HG02870 (cell line): ENCODE results near the gene FBXL16.
"Not testable (repeated sequence)": the region's sequence is repeated elsewhere in the genome, so short reads cannot be mapped to it uniquely, and the experiment has no call there.

Experiments
- ATAC-seq: cut with Tn5 transposase; IDR thresholded peaks from one replicate; pipeline ENCODE4 v1.9.1; 2021; ENCODE audit warnings: mild to moderate bottlenecking, moderate library complexity; ENCODE audit not compliant: unreplicated experiment

The FBXL16 gene

GRCh38 chr16:694187-694862, 11.3 kb downstream of the FBXL16 start:
- no peak for ATAC-seq

DNA sequence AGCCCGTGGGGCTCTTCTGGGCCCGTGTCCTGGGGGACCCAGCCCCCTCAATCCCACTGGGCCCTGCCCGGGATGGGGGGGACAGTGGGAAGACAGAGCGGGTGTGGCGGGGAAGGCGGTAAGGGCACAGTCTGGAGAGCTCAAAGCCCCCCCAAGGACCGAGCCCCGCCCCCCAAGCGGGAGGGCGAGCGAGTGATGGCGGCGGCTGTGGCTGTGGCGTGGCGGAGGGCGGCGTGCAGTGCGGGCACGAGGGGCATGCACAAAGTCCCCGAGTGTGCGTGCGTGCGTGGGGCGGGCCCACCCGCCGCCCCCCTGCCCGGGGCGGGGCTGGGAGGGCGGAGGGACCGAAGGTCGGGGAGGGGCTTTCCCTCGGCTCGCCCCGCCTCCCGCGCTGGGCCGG, 11.8 kb downstream of the FBXL16 start:
- no peak for ATAC-seq

DNA sequence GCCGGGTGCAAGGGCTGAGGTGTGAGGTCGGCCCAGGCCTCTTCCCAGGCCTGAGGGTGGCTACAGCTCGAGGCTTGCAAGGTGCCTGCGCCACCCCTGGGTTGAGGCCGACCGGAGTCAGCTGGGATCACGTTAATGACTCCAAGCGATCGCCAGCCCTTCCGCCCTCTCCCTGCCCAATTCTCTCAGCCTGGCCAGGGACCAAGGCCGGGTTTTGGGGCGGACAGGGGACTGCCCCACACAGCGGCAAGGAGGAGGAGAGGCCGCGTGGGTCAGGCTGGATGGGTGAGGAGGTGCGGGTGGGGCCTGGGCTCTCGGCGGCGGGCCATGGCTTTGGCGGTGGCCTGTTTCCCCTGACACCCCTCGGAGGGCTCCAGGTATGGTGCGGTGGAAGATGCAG, 12.2 kb downstream of the FBXL16 start:
- no peak for ATAC-seq

DNA sequence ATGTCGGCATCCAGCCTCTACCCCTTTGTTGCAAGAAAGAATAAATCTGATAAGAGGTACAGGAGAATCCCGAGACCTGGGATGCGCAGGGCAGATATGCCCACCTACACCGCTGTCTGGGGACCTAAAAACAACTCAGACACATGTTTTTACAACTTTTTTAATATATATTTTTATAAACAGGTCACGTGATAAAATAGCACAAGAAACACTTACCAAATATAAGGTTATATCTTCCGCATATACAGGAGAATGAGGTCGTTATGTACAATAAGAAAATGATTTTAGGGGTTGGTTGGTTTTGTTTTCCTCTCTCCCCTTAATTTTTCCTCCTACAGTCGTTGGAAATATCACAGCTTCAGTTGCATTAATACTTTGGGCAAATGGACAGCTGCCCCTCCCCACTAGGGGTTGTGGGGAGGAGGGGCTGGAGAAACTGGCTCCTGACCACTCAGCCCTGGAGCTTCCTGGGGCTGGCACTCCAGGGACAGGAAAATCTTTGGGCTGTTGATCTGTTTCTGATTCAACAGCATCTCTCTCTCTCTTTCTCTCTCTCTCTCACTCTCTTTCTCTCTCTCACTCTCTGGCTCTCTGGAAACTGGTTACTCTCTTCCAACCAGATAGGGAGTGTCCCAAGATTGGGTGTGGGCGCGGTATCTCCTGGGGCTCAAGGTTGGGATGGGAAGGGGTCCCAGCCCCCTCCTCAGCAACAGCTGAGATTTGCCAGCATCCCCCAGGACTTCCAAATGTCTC, 13.1 kb downstream of the FBXL16 start:
- ATAC-seq: no peak

- ATAC-seq: not testable (repeated sequence)
Observed at GRCh38 chr16:691242-691641, 14.4 kb downstream of the FBXL16 start.

GRCh38 chr16:689175-689897, 16.3 kb downstream of the FBXL16 start:
- no peak for ATAC-seq

- ATAC-seq: no peak
Observed at GRCh38 chr16:687499-687898, 18.1 kb downstream of the FBXL16 start.

DNA sequence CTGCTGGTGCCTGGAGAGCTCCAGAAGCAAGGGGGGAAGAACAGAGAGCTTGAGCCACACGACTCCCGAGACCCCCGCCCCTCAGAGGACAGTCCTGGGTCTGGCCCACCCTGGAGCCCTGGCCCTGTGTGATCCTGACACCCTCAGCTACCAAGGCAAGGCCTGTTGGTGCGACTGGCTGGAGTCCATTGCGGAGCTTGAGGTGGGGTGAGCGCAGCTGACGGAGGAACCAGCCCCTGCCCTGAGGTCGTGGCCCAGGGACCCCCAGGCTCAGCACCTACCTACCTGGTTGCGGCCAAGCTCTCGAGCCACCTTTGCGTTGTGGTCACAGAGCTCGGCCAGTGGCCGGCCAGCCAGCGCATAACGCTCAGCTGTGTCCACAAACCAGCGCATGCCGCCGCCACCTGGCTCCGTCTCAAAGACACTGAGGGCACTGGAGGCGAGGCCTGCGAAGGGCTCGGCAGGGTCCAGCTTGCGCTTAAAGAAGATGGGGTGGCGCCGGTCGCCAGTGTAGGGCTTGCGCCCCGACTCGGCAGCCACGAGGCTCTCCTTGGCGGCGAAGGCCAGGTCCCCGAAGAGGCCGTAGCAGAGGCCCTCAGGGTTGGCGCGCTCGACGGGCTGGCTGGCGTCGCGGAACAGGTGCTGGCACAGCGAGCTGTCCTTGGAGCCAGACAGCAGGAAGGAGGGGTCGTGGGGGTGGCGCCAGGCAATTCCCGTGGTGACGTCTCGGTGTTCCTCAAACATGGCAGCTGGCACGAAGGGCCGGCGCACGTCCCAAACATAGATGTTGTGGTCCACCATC, 18.9 kb downstream of the FBXL16 start:
- ATAC-seq: no peak

DNA sequence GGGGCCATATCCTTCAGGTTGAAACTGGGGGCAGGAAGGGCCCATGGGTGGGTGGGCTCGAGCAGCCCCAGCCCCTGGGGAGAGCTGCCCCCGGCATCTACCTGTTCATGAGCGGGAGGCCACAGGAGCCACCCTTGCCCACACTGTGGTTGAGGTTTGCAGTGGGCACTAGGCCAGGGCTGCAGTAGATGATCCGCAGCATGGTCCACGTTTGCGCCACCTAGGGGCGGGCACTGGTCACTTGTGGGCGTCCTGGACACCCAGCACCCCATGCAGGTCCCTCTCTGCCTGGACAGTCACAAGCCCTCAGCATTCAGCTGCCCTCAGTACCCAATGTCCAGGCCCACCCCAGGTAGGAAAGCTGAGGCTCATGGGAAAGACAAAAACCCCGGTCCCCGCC, 19.6 kb downstream of the FBXL16 start:
- ATAC-seq: no peak

DNA sequence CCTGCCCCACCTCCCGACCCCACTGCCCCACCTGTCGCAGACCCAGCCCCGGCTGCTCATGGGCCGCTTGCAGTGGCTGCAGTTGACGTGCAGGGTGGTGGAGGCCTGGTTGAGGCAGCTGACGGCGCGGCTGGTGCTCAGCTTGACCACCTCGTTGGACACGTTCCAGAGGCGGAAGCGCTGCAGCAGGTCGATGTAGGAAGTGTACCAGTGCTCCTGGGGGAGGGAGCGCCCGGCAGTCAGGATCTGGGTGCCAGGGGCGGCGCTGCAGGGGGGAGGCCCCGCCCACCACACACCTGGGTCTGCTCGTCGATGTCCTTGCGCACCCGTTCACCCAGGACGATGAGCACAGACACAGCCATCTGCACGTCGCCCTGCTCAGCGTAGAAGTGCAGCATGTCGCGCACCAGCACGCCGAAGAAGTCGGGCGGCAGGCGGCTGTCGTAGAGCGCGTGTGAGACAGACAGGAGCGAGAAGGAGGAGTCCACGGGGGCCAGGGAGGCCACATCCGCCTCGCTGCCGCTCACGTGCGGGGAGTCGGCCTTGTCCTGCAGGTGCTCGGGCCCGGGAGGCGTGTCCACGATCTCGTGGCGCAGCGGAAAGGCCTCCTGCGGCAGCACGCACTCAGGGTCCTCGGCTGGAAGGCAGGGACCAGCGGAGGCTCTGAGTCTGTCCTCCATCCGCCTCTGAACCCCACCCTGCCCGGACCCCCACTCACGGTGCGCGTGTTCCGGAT, 20.5 kb downstream of the FBXL16 start:
- ATAC-seq: no peak

- ATAC-seq: peak; percentile 59
Observed at GRCh38 chr16:684071-684794, 21.4 kb downstream of the FBXL16 start, which contains the start of gene JMJD8. TSS of gene JMJD8 (minus strand) at chr16:684334. CDS start at chr16:684319, 15 bp downstream.

DNA sequence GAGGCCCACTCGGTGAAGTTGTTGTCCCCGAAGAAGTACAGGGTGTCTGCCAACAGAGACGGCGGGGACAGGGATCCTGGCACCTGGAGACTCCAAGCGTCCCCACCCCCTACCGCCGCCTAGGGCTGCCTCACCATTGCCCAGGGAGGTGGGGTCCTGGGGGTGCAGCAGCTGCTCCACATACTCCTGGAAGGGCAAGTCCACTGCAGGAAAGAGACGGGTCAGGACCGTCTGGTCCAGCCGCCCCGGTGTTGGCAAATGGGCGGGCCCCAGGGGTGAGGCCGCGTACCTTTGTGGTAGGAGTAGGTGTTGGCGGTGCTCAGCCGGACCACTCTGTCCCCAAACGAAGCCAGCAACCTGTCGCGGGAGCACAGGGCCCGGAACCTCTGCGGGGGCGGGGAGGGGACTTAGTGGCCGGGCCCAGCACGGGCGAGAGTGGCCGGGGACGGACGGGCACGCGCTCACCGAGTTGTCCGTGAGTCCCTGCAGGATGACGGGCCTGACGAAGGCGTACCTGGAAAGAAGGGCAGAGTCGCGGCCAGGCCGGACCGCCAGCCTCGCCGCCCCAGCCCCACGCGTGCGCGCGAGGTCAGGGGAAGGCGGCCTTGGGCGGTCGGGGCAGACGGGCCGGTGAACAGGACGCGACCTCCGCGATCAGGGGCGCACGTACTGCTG, 22.1 kb downstream of the FBXL16 start:
- no peak for ATAC-seq

- ATAC-seq: no peak
Observed at GRCh38 chr16:682493-683395, 22.9 kb downstream of the FBXL16 start.

DNA sequence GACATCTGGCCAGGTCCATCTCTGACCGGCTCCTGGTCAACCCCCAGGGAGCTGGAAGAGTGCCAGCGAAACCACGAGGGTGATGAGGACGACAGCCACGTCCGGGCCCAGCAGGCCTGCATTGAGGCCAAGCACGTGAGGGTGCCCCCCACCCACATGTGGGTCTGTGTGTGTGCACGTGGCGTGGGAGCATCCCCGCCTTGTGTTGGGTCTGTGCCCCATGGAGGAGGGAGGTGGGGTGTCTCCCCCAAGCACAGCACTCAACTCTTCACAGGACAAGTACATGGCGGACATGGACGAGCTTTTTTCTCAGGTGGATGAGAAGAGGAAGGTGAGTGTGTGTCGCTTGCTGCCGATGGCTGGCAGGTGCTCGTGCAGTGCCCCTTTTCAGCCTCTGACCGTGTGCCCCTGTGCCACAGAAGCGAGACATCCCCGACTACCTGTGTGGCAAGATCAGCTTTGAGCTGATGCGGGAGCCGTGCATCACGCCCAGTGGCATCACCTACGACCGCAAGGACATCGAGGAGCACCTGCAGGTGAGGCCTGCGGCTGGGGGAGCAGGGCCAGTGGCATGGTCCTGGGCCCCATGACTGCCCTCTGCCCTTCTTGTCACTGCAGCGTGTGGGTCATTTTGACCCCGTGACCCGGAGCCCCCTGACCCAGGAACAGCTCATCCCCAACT, 23.7 kb downstream of the FBXL16 start:
- no peak for ATAC-seq

GRCh38 chr16:680967-681745, 24.4 kb downstream of the FBXL16 start:
- no peak for ATAC-seq

- ATAC-seq: no peak
Observed at GRCh38 chr16:680625-680945, 25.0 kb downstream of the FBXL16 start.
